Measurements from ENCODE around the gene ST8SIA3. TPM values are rescaled to one million over a fixed set of nuclear protein-coding genes. Genes with fewer than 3 reads are reported as not detected.

Gene ST8SIA3, protein sequence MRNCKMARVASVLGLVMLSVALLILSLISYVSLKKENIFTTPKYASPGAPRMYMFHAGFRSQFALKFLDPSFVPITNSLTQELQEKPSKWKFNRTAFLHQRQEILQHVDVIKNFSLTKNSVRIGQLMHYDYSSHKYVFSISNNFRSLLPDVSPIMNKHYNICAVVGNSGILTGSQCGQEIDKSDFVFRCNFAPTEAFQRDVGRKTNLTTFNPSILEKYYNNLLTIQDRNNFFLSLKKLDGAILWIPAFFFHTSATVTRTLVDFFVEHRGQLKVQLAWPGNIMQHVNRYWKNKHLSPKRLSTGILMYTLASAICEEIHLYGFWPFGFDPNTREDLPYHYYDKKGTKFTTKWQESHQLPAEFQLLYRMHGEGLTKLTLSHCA
- not detected for total RNA-seq
- long read RNA-seq = 0 reads

DNA sequence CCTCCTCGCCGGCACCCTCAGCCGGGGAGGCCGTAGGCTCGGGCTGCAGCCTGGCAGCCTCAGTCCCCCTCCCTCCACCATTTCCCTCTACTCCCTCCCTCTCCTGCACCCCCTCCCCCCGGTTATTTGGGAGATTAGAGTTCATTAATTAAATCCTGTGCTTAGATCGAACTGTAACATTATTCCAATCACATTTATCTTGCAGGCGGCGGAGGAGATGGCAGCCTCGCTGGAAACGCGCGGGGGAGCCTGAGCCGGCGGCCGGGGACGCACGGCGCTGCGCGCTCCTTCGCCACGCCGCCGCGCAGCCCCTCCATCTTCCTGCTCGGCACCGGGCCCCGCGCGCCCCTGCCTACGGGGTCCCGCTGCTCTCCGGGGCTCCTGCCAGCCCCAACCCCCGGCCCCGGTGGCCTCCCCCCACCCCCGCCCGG lies at the start of gene ST8SIA3:
Gene ST8SIA3, plus strand, starts transcription at position 287 of the 431 bp plus-strand sequence. CDS start 290 bp downstream, outside the sequence.
- peaks cover 57% of the 10 kb centered on the region for H3K27me3 ChIP-seq
- no peak for DNase-seq

DNA sequence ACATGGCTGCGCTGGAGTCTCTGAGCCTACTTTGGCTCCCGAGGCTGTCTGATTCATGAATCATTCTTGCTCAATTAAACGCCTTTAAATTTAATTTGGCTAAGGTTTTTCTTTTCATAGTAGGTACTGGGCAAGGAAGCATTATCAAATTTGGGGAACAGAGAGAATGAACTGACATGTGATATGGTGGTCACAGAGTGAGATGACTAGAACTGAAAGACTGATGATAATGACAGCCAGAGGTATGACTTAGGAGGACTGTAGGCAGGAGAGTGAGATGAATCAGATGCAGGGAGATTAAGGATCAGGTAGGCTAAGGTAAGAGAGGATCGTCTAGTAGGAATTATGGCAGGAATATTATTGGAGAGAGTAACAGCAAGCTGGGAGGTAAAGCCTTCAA lies 40.9 kb upstream of the ST8SIA3 start:
- intact Hi-C loops (cut with DNase I) = no loop called here
- TF ChIP-seq, protein P1, sequence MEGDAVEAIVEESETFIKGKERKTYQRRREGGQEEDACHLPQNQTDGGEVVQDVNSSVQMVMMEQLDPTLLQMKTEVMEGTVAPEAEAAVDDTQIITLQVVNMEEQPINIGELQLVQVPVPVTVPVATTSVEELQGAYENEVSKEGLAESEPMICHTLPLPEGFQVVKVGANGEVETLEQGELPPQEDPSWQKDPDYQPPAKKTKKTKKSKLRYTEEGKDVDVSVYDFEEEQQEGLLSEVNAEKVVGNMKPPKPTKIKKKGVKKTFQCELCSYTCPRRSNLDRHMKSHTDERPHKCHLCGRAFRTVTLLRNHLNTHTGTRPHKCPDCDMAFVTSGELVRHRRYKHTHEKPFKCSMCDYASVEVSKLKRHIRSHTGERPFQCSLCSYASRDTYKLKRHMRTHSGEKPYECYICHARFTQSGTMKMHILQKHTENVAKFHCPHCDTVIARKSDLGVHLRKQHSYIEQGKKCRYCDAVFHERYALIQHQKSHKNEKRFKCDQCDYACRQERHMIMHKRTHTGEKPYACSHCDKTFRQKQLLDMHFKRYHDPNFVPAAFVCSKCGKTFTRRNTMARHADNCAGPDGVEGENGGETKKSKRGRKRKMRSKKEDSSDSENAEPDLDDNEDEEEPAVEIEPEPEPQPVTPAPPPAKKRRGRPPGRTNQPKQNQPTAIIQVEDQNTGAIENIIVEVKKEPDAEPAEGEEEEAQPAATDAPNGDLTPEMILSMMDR (IDR thresholded peaks at IDR 0.05) = no peak
- no peaks in the 10 kb centered on the region for H3K36me3 ChIP-seq
- H3K27me3 ChIP-seq = no peaks in the 10 kb centered on the region
- no peak overlapping the region for H3K4me3 ChIP-seq
- no peaks in the 10 kb centered on the region for H3K4me1 ChIP-seq
- no peak overlapping the region for H3K27ac ChIP-seq
- ATAC-seq (no peak), DNase-seq (no peak)
- H3K9me3 ChIP-seq = no peaks in the 10 kb centered on the region

More for the DNA sequence above, at the start of gene ST8SIA3:
- intact Hi-C loops (cut with DNase I) = no loop called here
- no peak within 1 kb of the TSS for H3K4me3 ChIP-seq
- H3K36me3 ChIP-seq = no peaks in the 10 kb centered on the region
- no peaks in the 10 kb centered on the region for H3K4me1 ChIP-seq
- H3K27ac ChIP-seq = no peak within 1 kb of the TSS
- no peaks in the 10 kb centered on the region for H3K9me3 ChIP-seq
- TF ChIP-seq, protein P1 (IDR thresholded peaks at IDR 0.05) = no peak
- no peak for ATAC-seq

DNA sequence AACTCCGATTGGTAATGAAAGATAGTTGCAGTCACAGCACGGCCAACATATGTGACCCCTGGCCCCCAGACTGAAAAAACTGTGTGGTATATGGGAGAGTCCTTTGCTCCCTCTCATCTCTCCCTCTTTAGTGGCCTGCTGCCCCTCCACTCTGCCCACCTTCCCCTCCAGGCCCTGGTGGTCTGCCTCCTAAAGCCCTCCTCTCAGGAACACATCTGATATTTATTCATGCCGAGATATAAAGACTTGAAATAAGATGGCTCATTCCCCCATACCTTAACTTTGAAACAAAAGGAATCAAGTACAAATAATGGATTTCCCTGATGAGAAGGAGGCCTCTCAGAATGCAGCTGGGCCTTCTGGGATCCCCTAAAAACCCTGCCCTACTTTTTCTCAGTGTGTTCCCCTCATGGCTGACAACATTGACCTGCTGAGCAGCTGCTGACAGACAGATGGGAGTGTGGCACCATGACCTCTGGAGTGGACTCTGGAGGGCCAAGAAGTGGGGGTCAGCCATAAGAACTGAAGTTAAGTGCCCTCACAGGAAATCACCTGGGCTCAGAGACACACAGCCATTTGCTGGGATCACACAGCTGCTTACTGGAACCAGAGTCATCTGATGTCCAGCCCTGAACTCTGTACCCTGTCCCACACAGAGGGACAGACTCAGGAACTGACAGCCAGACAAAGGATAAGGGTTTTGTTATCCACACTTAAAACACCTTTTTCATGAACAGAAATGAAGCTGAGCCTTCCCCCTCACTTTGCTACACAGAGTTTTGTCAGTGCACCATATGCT lies 39.8 kb upstream of the ST8SIA3 start:
- intact Hi-C loops (cut with DNase I) = no loop called here
- Histone ChIP-seq H3K36me3 (no peaks in the 10 kb centered on the region), H3K9me3 (no peaks in the 10 kb centered on the region), H3K27me3 (no peaks in the 10 kb centered on the region), H3K4me3 (no peak overlapping the region), H3K27ac (no peak overlapping the region), H3K4me1 (no peaks in the 10 kb centered on the region)
- DNase-seq (no peak), ATAC-seq (no peak)
- TF ChIP-seq, protein P1 (IDR thresholded peaks at IDR 0.05) = no peak

DNA sequence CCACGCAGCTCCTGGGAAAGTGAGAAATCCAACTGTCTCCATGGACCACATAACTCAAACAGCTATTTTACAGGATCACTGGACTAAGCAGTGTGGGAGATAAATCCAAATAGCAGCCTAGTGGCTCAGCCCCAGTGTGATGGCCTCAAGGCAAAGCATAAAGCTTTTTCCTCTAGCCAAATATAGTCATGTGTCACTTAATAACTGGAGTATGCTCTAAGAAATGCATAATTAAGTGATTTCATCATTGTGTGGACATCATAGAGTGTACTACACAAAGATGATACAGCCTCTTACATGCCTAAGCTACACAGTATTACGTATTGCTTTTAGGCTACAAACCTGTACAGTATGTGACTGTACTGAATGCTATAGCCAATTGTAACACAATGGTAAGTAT lies 31.8 kb upstream of the ST8SIA3 start:
- TF ChIP-seq, protein P1 (IDR thresholded peaks at IDR 0.05) = no peak
- H3K4me3 ChIP-seq = no peak overlapping the region

DNA sequence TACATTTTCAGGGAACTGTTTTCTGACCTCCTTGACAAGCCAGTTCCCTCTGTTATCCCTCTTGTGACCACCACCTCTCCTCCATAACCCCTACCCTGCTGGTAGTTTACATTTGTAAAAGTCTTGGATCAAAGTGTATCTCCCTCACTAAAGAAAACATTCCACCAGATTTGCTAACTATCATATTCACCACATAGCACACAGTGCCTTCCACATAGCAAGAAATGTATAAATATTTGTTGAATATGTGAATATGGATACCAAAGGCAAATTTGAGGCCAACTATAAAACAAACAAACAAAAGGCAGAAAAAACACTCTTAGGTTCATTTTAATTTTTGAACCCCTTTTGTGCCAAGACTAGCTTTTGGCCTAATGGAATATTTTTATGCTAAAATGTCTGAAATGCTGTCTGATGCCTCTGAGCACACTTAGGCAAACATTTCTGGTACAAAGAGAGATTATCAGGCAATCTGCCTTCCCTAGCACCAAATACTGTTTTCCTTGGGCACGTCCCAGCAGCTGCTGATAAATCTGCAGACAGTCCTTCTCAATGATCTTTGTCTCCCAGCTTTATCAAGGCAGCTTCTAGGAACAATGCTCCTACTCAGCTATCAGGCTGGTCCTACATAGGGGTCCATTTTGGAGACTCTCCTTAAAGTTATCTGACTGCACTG lies 26.7 kb upstream of the ST8SIA3 start:
- no peak overlapping the region for H3K27ac ChIP-seq
- intact Hi-C loops (cut with DNase I) = no loop called here
- no peaks in the 10 kb centered on the region for H3K4me1 ChIP-seq
- no peak overlapping the region for H3K4me3 ChIP-seq
- H3K27me3 ChIP-seq = no peaks in the 10 kb centered on the region
- H3K9me3 ChIP-seq = no peaks in the 10 kb centered on the region
- no peak for DNase-seq
- ATAC-seq = no peak
- no peaks in the 10 kb centered on the region for H3K36me3 ChIP-seq
- TF ChIP-seq, protein P1 (IDR thresholded peaks at IDR 0.05) = no peak

More for the DNA sequence above, 31.8 kb upstream of the ST8SIA3 start:
- ATAC-seq (no peak), DNase-seq (no peak)
- Histone ChIP-seq H3K9me3 (no peaks in the 10 kb centered on the region), H3K27me3 (no peaks in the 10 kb centered on the region), H3K4me1 (no peaks in the 10 kb centered on the region), H3K27ac (no peak overlapping the region), H3K36me3 (no peaks in the 10 kb centered on the region)
- intact Hi-C loops (cut with DNase I) = no loop called here
